AG09319 (cell line): ENCODE results near the gene ANKRD63.

Experiments used
- DNase-seq: peaks from one replicate; pipeline ENCODE4 v3.0.0-alpha.2; 2010; ENCODE audit warnings: low read depth; ENCODE audit errors: extremely low read depth
- TF ChIP-seq, protein P1 (sequence below): IDR thresholded peaks from 2 replicates; pipeline ENCODE4 v1.5.1; 2011; ENCODE audit warnings: low read depth, mild to moderate bottlenecking, inconsistent platforms, low read length, moderate library complexity

The ANKRD63 gene

DNA sequence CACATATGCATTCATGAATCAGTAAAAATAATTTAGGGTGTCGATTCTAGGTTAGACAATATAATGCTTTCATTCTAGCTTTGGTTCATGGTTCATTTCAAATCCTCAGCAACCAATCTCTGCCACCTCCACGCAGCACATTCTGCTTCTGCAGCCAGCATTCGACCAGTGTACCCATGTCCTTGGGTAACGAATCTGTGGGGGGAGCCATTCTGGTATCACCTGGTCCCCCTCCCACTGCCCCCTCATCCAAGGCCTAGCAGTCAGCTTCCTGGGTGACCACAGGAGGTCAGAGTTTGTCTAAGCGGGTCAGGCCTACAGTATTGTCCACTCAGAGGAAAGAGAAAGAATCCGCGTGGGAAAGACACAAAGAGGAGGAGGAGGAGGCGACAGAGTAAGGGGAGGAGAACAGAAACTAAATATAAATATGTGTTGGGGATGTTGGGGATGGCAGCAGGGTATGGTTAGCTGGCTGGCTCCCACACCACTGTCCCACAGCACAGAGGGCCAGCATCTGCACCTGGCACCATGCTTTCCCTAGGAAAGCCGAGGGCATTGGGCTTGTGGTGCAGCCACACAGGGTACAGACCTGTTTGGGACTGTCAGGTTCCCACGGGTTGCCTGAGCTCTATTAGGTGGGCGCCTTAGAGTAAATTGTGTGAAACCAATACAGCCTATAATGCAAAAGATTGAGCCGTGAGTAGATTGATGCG is 31.9 kb downstream of the ANKRD63 start:
- TF ChIP-seq, protein P1, sequence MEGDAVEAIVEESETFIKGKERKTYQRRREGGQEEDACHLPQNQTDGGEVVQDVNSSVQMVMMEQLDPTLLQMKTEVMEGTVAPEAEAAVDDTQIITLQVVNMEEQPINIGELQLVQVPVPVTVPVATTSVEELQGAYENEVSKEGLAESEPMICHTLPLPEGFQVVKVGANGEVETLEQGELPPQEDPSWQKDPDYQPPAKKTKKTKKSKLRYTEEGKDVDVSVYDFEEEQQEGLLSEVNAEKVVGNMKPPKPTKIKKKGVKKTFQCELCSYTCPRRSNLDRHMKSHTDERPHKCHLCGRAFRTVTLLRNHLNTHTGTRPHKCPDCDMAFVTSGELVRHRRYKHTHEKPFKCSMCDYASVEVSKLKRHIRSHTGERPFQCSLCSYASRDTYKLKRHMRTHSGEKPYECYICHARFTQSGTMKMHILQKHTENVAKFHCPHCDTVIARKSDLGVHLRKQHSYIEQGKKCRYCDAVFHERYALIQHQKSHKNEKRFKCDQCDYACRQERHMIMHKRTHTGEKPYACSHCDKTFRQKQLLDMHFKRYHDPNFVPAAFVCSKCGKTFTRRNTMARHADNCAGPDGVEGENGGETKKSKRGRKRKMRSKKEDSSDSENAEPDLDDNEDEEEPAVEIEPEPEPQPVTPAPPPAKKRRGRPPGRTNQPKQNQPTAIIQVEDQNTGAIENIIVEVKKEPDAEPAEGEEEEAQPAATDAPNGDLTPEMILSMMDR, result no peak
- DNase-seq, result no peak

DNA sequence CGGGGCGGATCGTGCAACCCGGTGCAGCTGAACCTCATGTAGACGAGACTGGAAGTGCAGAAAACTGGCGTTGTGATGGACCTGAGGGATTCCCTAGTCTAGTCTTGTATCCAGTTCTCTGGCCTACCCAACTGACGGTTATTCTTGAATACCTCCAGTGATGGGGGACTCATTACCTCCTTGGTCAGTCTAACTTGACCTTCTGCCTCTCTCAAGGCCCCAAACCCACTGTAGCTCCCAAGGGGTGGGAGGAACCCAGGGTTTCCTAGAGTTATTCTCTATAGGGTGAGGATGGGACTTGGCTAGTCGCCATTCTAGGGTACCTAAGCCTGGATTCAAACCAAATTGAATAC is 32.6 kb downstream of the ANKRD63 start:
- DNase-seq, result no peak
- TF ChIP-seq, protein P1, result no peak

DNA sequence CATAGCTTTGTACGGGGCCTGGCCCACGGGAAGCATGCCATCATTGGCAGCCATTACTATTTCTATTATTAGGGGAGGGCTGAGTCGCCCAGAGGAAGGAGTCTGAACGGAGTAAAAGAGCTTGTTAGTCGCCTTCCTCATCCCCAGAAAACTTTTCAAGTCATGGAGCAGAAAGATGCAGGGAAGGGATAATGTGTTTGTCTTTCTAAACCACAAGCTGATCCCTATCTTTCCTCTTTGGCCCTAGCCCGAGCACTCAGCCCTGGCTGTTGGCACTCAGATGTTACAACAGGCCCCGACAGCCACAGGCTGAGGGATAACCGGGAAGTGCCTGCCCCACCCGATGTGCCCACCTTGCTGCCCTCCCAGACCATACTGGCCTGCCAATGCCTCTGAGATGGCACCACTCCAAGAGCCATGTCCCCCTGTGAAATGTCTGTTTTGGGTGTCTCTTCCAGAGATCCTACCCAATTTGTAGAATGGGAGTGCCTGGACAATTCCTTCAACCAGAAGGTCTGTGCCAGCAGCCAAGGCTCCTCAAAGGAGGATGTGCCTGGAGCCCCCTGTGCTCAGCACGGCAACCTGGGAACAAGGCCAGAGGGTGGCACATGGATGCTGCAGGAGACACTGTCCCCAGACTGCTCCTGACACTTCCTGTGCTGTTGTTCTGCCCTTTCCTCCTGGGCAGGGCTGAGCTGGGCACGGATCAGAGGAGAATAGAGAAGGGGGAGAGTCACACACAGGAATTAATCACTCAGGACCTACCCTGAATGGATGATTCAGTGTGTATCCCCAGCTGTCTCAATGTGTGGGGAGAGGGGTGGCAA is 33.2 kb downstream of the ANKRD63 start:
- TF ChIP-seq, protein P1, result no peak
- no peak for DNase-seq

DNA sequence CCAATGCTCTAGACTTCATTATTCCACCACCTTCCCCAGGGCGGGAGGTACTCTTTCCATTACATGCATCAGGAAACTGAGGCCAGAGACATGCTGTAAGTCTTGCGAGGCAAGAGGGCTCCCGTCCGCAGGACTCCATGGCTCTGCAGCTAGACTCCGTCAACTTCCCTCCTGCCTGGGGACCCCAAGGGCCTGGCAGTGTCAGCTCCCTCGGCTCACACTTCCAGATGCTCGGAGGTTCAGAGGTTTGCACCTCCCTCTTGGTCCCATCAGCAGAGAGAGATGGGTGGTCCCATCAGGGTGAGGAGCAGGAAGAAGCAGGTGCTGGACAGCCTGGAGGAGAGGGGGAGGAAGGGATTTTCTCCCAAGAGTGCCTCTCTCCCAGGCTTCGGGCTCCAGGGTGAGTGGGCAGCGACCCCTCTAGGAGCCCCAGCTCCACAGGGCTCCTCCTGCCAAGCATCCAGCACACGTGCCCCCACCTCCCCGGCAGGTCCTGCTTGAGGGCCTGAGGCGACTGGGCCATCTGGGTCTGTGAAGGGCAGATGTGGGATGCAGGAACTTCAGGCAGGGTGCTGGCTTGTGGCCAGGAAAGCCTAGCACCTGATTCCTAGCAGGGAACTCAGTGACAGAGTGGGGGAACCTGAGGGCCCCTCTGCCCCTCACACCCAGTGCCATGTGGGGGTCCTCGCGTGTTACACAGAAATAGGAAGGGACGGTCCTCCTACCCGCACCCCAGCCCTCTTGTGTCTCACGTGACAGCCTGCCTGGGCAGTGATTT is 34.7 kb downstream of the ANKRD63 start:
- DNase-seq, result no peak
- TF ChIP-seq, protein P1, result no peak

DNA sequence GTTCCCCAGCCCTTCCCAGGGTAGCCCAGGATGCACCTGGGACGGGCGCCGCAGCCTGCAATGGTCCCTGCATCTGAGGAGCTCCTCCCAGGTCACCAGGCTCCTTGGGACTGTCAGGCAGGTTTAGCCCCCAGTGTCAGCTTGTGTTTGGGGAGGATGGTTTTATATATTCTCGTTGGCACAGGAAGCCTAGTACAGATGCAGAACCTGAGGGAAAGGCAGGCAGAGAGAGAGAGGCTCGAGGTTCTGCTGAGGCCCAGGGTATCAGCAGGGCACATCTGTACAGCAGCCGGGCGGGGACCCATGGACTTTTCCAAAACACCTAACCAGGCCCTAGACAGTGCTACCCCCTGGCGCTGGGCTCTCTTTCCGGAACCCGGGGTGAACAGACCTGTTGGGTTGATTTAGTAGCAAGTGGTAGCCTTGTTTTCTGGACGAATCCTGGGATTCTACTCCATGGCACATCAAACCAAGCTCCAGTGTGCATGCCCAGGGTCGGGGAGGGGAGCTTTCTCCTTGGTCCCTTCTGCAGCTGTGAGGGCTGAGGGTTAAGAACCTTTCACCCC is 35.4 kb downstream of the ANKRD63 start:
- TF ChIP-seq, protein P1, result no peak
- DNase-seq, result no peak

DNA sequence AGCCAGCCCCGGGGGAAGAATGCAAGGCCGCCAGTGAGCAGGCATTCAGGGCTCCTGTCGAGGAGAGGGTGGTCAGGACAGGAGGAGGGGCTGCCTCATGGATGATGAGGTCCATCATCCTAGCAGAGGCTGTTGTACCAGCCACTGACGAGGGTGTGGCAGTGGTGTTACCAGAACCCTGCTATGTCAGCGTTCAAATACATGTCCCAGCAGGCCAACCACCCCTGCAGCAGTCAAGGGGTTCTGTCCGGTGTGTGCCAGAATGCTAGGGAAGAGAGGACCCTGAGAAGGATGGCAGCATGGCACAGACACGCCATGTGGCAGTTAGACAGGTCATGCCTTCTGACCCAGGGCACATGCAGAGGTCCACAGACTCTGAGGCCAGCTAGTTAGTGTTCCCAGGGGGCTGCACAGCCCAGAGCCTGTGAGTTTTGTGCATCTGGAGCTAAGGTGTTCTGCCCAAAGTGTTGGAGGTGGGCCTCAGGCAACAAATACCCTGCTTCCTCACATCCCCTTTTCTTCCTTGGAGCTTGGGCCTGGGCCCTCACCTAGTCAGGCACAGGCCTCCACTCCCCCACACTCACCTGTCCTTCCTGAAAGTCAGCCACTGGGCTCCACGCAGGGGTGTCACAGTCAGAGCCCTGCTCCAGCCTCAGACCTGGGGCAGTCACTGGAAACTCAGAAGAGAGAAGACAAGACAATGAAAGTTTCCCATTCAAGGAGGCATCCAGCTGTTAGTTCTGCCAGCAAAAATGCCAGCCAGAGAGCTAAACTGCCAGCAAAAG is 36.2 kb downstream of the ANKRD63 start:
- TF ChIP-seq, protein P1, result no peak
- DNase-seq, result no peak
